Skeletal muscle tissue (tissue), 4 donors: ENCODE results near the gene TNNI3K. TPM values are rescaled to one million over a fixed set of nuclear protein-coding genes. Genes with fewer than 3 reads are reported as not detected.
A peak's percentile ranks its signal among the peaks of the same experiment; 100 is the strongest.

Experiments used
- H3K27ac ChIP-seq: one replicate; pipeline ENCODE4 v1.7.0; 2013; ENCODE audit warnings: mild to moderate bottlenecking, low read depth, low read length, inconsistent platforms
- H3K27me3 ChIP-seq, 3 donors: one replicate each; pipeline ENCODE4 v1.7.0; 2013; ENCODE audit warnings: low read length in 3 of 3; ENCODE audit not compliant: control insufficient read depth in 3 of 3, insufficient read depth in 3 of 3
- H3K36me3 ChIP-seq, 3 donors: one replicate each; pipeline ENCODE4 v1.7.0; 2013; ENCODE audit warnings: low read length in 3 of 3; ENCODE audit not compliant: control insufficient read depth in 3 of 3, insufficient read depth in 3 of 3
- H3K4me1 ChIP-seq, 3 donors: one replicate each; pipeline ENCODE4 v1.7.0; 2013; ENCODE audit warnings: low read length in 3 of 3, mild to moderate bottlenecking in 3 of 3; ENCODE audit not compliant: control insufficient read depth in 3 of 3, insufficient read depth in 3 of 3
- H3K4me3 ChIP-seq, 3 donors: one replicate each; pipeline ENCODE4 v1.7.0; 2013; ENCODE audit warnings: low read length in 3 of 3
- H3K9ac ChIP-seq, 3 donors: one replicate each; pipeline ENCODE4 v1.7.0; 2013; ENCODE audit warnings: low read length in 3 of 3, mild to moderate bottlenecking in 3 of 3, moderate library complexity in 2 of 3, low read depth in 1 of 3
- H3K9me3 ChIP-seq, 3 donors: one replicate each; pipeline ENCODE4 v1.7.0; 2013; ENCODE audit warnings: low read length in 3 of 3; ENCODE audit not compliant: control insufficient read depth in 3 of 3
- total RNA-seq: library from RNA; depleted of rRNA; stranded (reverse); fragments of >200 nt; gene quantifications from one replicate; pipeline ENCODE4 v1.2.3, GENCODE V29; 2014
- donor health status: Osteomylitis.

The TNNI3K gene
- total RNA-seq, 1 donor from 2014 or later: 2.1 TPM

GRCh38 chr1:74471470-74471869 is 236.3 kb downstream of the TNNI3K start:
- no peaks in the 10 kb centered on the region for H3K4me1 ChIP-seq
- no peaks in the 10 kb centered on the region for H3K36me3 ChIP-seq
- no peaks in the 10 kb centered on the region for H3K9me3 ChIP-seq
- no peak overlapping the region for H3K9ac ChIP-seq
- no peak overlapping the region for H3K4me3 ChIP-seq
- H3K27ac ChIP-seq: no peak overlapping the region
- peaks cover 0 to under 1% (median 0%) of the 10 kb centered on the region in 3 donors for H3K27me3 ChIP-seq

- peaks cover 0 to 2% (median 0%) of the 10 kb centered on the region in 3 donors for H3K27me3 ChIP-seq
- no peak overlapping the region for H3K4me3 ChIP-seq
- H3K4me1 ChIP-seq: no peaks in the 10 kb centered on the region
- H3K9ac ChIP-seq: no peak overlapping the region
- H3K27ac ChIP-seq: no peak overlapping the region
- no peaks in the 10 kb centered on the region for H3K36me3 ChIP-seq
- H3K9me3 ChIP-seq: no peaks in the 10 kb centered on the region
These were observed 239.4 kb downstream of the TNNI3K start for GRCh38 chr1:74474585-74474984.

- H3K9me3 ChIP-seq: no peaks in the 10 kb centered on the region
- no peak overlapping the region for H3K4me3 ChIP-seq
- no peaks in the 10 kb centered on the region for H3K36me3 ChIP-seq
- no peaks in the 10 kb centered on the region for H3K4me1 ChIP-seq
- no peak overlapping the region for H3K9ac ChIP-seq
- no peak overlapping the region for H3K27ac ChIP-seq
- peaks cover 0 to 2% (median 0%) of the 10 kb centered on the region in 3 donors for H3K27me3 ChIP-seq
These were observed 243.8 kb downstream of the TNNI3K start for GRCh38 chr1:74478979-74479378.

GRCh38 chr1:74480068-74480467 is 244.9 kb downstream of the TNNI3K start:
- no peak overlapping the region for H3K4me3 ChIP-seq
- H3K27me3 ChIP-seq: peaks cover 0 to 2% (median 0%) of the 10 kb centered on the region in 3 donors
- no peaks in the 10 kb centered on the region for H3K9me3 ChIP-seq
- H3K36me3 ChIP-seq: no peaks in the 10 kb centered on the region
- H3K27ac ChIP-seq: no peak overlapping the region
- H3K9ac ChIP-seq: no peak overlapping the region
- H3K4me1 ChIP-seq: no peaks in the 10 kb centered on the region

GRCh38 chr1:74481607-74482006 is 246.4 kb downstream of the TNNI3K start:
- Histone ChIP-seq H3K4me3 (no peak overlapping the region), H3K27ac (no peak overlapping the region), H3K9me3 (no peaks in the 10 kb centered on the region), H3K9ac (no peak overlapping the region), H3K4me1 (no peaks in the 10 kb centered on the region), H3K36me3 (no peaks in the 10 kb centered on the region), H3K27me3 (peaks cover 0 to under 1% (median 0%) of the 10 kb centered on the region in 3 donors)

- no peak overlapping the region for H3K4me3 ChIP-seq
- no peaks in the 10 kb centered on the region for H3K27me3 ChIP-seq
- no peaks in the 10 kb centered on the region for H3K4me1 ChIP-seq
- H3K9ac ChIP-seq: no peak overlapping the region
- no peaks in the 10 kb centered on the region for H3K36me3 ChIP-seq
- H3K27ac ChIP-seq: no peak overlapping the region
- no peaks in the 10 kb centered on the region for H3K9me3 ChIP-seq
These were observed 250.4 kb downstream of the TNNI3K start for GRCh38 chr1:74485622-74486021.

GRCh38 chr1:74486036-74486435 is 250.8 kb downstream of the TNNI3K start:
- no peaks in the 10 kb centered on the region for H3K27me3 ChIP-seq
- no peak overlapping the region for H3K9ac ChIP-seq
- H3K36me3 ChIP-seq: no peaks in the 10 kb centered on the region

GRCh38 chr1:74496669-74497068 is 261.5 kb downstream of the TNNI3K start:
- no peaks in the 10 kb centered on the region for H3K27me3 ChIP-seq
- no peak overlapping the region for H3K4me3 ChIP-seq
- no peak overlapping the region for H3K9ac ChIP-seq
- no peaks in the 10 kb centered on the region for H3K36me3 ChIP-seq
- H3K9me3 ChIP-seq: no peaks in the 10 kb centered on the region
- H3K4me1 ChIP-seq: peaks cover 0 to 3% (median 0%) of the 10 kb centered on the region in 3 donors
- no peak overlapping the region for H3K27ac ChIP-seq

More at GRCh38 chr1:74486036-74486435, 250.8 kb downstream of the TNNI3K start:
- Histone ChIP-seq H3K4me1 (no peaks in the 10 kb centered on the region), H3K27ac (no peak overlapping the region), H3K4me3 (no peak overlapping the region), H3K9me3 (no peaks in the 10 kb centered on the region)

- no peaks in the 10 kb centered on the region for H3K27me3 ChIP-seq
- no peaks in the 10 kb centered on the region for H3K9me3 ChIP-seq
- no peak overlapping the region for H3K27ac ChIP-seq
- peaks cover 0 to 3% (median 0%) of the 10 kb centered on the region in 3 donors for H3K4me1 ChIP-seq
- no peak overlapping the region for H3K9ac ChIP-seq
- no peak overlapping the region for H3K4me3 ChIP-seq
- H3K36me3 ChIP-seq: no peaks in the 10 kb centered on the region
These were observed 263.7 kb downstream of the TNNI3K start for GRCh38 chr1:74498901-74499300.

- Histone ChIP-seq H3K4me1 (no peaks in the 10 kb centered on the region), H3K4me3 (no peak overlapping the region), H3K27me3 (no peaks in the 10 kb centered on the region), H3K36me3 (no peaks in the 10 kb centered on the region), H3K27ac (no peak overlapping the region), H3K9me3 (no peaks in the 10 kb centered on the region), H3K9ac (peak overlapping the region in 1 of 3 donors; percentile 29)
These were observed 267.2 kb downstream of the TNNI3K start for GRCh38 chr1:74502432-74502831.

- H3K27me3 ChIP-seq: no peaks in the 10 kb centered on the region
- H3K36me3 ChIP-seq: no peaks in the 10 kb centered on the region
- H3K9me3 ChIP-seq: no peaks in the 10 kb centered on the region
- H3K9ac ChIP-seq: peak overlapping the region in 1 of 3 donors; percentile 29
- H3K4me3 ChIP-seq: no peak overlapping the region
- no peaks in the 10 kb centered on the region for H3K4me1 ChIP-seq
- no peak overlapping the region for H3K27ac ChIP-seq
These were observed 267.7 kb downstream of the TNNI3K start for GRCh38 chr1:74502858-74503257.
